ENCODE measurements around the gene PIAS1.
"Not testable (repeated sequence)": the region's sequence is repeated elsewhere in the genome, so short reads cannot be mapped to it uniquely, and the experiment has no call there.

Gene PIAS1

GRCh38 chr15:68034081-68034480, 20.0 kb upstream of the PIAS1 start:
- in situ Hi-C loops (cut with HindIII; ENCODE audit: low sequenced_read_pairs): no loop called here

GRCh38 chr15:68034719-68035293, 19.3 kb upstream of the PIAS1 start:
- in situ Hi-C loops (cut with HindIII; ENCODE audit: low sequenced_read_pairs): no loop called here

DNA sequence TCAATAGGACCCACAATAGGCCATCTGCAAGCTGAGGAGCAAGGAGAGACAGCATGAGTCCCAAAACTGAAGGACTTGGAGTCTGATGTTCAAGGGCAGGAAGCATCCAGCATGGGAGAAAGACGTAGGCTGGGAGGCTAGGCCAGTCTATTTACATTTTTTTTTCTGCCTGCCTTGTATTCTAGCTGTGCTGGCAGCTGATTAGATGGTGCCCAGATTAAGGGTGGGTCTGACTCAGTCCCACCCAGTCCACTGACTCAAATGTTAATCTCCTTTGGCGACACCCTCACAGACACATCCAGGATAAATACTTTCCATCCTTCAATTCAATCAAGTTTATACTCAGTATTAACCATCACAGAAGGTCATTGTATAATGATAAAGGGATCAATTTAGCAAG, 15.9 kb upstream of the PIAS1 start:
- in situ Hi-C loops (cut with HindIII; ENCODE audit: low sequenced_read_pairs): no loop called here

- in situ Hi-C loops (cut with HindIII; ENCODE audit: low sequenced_read_pairs): no loop called here
These were observed 14.0 kb upstream of the PIAS1 start for GRCh38 chr15:68040144-68040543.

GRCh38 chr15:68042156-68042854, 11.8 kb upstream of the PIAS1 start:
- in situ Hi-C loops (cut with HindIII; ENCODE audit: low sequenced_read_pairs): no loop called here

- in situ Hi-C loops (cut with HindIII; ENCODE audit: low sequenced_read_pairs): no loop called here
These were observed 11.3 kb upstream of the PIAS1 start for GRCh38 chr15:68042855-68043222.

DNA sequence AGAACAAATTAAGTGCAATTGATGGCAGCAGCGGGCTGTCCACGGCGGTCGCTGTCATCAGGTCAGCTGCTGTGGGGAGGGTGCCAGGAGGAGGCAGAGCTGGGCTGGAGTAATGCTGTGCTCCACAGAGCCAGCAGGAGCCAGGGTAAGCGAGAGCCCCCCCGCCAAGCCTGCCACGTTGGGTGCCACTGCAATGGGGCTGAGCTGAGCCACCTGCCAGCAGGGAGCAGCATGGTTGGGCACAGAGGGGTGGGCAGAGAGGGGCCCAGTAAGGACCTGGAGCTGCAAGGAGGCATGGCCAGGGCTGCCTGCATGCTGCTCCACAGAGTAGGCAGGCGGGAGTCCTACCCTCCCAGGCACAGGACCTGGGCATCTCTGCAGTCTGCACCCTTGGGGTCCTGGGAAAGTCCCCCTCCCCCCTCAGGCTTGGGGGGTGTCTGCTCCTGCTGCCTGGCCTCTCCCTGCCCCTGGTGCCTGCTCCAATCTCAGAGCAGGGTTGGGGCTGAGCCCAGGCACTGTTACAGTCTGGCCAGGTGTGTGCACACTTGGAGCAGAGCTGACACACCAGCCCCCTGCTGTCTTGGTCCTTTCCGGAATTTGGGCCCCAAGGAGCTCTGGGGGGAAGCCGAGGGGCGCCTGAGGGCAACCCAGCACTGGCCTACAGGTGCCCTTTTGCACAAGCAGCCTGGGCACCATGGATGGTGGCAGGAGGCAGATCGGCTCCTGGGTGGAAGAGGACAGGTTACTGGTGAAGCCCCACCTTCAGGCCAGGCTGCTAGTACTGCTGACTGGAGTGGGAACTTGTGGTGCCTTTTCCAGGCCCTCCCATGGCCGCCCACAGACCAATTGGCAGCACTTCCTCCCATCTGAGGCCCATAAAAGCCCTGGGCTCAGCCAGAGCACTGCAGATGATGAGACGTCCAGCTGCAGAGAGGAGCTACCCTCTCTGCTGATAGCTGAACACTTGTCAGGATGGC, 8.5 kb upstream of the PIAS1 start:
- in situ Hi-C loops (cut with HindIII; ENCODE audit: low sequenced_read_pairs): no loop called here

- in situ Hi-C loops (cut with HindIII; ENCODE audit: low sequenced_read_pairs): no loop called here
These were observed 6.3 kb upstream of the PIAS1 start for GRCh38 chr15:68047826-68048225.

DNA sequence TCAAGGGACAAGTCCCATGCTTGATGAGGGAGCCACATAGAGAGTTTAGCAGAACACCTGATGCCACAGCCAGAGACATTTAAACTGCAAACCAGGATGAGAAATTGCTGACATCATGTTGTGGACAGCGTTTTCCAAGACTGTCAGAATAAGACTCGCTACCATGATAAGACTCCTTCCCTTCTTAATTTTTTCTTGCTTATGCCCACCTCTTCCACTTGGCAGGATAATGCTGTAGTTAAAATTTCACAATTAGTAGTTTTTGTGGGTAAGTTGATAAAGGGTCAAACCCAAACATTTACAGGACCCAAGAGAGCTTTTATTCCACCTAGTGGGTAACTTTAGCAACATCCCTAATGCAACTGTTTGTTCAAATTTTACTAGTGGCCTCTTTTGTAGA, 3.0 kb upstream of the PIAS1 start:
- in situ Hi-C loops (cut with HindIII; ENCODE audit: low sequenced_read_pairs): no loop called here

GRCh38 chr15:68051907-68052306, 2.2 kb upstream of the PIAS1 start:
- in situ Hi-C loops (cut with HindIII; ENCODE audit: low sequenced_read_pairs): no loop called here

DNA sequence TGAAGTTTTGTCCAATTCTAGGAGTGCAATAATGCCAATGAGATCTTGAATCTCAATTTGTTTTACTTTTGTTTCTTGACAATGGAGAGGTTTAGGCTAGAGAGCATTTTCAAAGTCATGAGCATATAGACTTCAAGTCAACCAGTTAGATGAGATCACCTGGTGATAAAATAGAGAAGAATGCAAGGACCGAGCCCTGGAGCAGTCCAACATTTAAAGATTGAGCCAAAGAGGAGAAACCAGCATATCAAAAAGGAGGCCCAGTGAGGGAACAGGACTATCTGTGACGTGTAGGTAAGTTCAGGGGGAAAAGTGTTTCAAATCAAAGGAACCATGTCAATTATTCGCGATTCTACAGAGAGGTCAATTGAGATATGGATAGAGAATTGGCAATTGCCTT, 1.7 kb upstream of the PIAS1 start:
- in situ Hi-C loops (cut with HindIII; ENCODE audit: low sequenced_read_pairs): no loop called here

- in situ Hi-C loops (cut with HindIII; ENCODE audit: low sequenced_read_pairs): no loop called here
These were observed 1.1 kb upstream of the PIAS1 start for GRCh38 chr15:68053001-68053400.

- in situ Hi-C loops (cut with HindIII; ENCODE audit: low sequenced_read_pairs): no loop called here
These were observed 611 bp downstream of the PIAS1 start for GRCh38 chr15:68054628-68055223.

- in situ Hi-C loops (cut with HindIII; ENCODE audit: low sequenced_read_pairs): no loop called here
These were observed 1.1 kb downstream of the PIAS1 start for GRCh38 chr15:68055224-68055705.

GRCh38 chr15:68056097-68056865, 2.2 kb downstream of the PIAS1 start:
- in situ Hi-C loops (cut with HindIII; ENCODE audit: low sequenced_read_pairs): no loop called here

- in situ Hi-C loops (cut with HindIII; ENCODE audit: low sequenced_read_pairs): no loop called here
These were observed 2.9 kb downstream of the PIAS1 start for GRCh38 chr15:68057034-68057433.

GRCh38 chr15:68057758-68058157, 3.6 kb downstream of the PIAS1 start:
- in situ Hi-C loops (cut with HindIII; ENCODE audit: low sequenced_read_pairs): no loop called here

DNA sequence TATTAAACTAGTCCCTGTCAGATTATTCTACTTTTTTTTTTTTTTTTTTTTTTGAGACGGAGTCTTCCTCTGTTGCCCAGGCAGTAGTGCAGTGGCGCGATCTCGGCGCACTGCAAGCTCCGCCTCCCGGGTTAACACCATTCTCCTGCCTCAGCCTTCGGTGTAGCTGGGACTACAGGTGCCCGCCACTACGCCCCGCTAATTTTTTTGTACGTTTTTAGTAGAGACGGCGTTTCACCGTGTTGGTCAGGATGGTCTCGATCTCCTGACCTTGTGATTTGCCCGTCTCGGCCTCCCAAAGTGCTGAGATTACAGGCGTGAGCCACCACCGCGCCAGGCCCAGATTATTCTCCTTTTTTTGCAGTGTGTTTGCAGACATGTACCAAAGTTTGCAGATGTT, 4.9 kb downstream of the PIAS1 start:
- in situ Hi-C loops (cut with HindIII; ENCODE audit: low sequenced_read_pairs): not testable (repeated sequence)

- in situ Hi-C loops (cut with HindIII; ENCODE audit: low sequenced_read_pairs): no loop called here
These were observed 5.5 kb downstream of the PIAS1 start for GRCh38 chr15:68059630-68060029.

DNA sequence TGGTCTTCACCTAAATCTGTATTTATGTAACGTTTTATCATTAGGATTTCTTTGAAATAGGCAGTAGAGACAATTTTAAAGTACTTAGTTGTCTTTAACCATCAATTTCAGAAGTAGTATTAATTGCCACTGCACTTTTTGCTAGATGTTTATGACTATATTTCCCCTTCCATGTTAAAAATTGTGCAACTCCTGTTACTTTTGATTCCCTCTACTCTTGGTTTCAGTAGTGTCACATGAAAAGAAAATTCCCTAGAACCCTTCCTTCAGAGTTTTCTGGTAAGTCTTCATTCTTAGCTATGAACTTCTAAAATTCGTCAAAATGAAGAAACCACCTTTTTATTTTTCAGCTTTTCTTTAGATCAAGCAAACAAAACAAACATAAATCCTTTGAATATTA, 7.1 kb downstream of the PIAS1 start:
- in situ Hi-C loops (cut with HindIII; ENCODE audit: low sequenced_read_pairs): no loop called here

GRCh38 chr15:68061602-68062001, 7.5 kb downstream of the PIAS1 start:
- in situ Hi-C loops (cut with HindIII; ENCODE audit: low sequenced_read_pairs): no loop called here

Data from endothelial cell of hepatic sinusoid (primary cell).